HG02981 (cell line): ENCODE data around the gene TBC1D21.

ENCODE experiments used
- ATAC-seq: cut with Tn5 transposase; IDR thresholded peaks from one replicate; pipeline ENCODE4 v1.9.1; 2021; ENCODE audit warnings: mild to moderate bottlenecking, moderate library complexity; ENCODE audit not compliant: unreplicated experiment

The TBC1D21 gene

DNA sequence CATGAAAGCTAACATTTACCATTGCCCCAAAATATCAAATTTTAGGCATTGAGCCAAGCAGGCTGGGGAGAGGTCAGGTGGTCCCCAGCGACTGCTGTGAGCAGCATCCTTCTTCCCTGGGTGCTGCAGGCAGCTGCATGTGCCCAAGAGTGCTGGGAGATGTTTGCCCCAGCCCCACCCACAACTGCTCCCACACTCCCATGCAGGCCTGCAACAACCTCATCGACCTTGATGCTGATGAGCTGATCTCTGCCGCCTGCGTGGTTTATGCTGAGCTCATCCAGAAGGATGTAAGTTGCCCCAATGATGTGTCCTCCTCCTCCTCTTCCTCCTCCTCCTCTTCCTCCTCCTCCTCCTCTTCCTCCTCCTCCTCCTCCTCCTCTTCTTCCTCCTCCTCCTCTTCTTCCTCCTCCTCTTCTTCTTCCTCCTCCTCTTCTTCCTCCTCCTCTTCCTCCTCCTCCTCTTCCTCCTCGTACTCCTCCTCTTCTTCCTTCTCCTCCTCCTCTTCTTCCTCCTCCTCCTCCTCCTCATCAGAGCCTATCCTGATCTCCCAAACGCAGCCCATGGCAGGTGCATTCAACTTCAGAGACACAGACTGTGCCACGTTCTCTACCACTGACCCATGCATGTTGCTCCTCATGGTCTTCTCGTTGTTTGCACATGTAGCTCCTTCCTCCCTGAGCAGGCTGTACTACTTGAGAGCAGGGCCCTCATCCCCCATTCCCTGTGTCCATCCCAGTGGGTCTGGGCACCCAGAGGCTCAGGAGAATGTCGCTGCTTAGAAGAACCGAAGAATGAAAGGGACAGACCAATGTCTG lies 15.1 kb downstream of the TBC1D21 start:
- no peak for ATAC-seq

DNA sequence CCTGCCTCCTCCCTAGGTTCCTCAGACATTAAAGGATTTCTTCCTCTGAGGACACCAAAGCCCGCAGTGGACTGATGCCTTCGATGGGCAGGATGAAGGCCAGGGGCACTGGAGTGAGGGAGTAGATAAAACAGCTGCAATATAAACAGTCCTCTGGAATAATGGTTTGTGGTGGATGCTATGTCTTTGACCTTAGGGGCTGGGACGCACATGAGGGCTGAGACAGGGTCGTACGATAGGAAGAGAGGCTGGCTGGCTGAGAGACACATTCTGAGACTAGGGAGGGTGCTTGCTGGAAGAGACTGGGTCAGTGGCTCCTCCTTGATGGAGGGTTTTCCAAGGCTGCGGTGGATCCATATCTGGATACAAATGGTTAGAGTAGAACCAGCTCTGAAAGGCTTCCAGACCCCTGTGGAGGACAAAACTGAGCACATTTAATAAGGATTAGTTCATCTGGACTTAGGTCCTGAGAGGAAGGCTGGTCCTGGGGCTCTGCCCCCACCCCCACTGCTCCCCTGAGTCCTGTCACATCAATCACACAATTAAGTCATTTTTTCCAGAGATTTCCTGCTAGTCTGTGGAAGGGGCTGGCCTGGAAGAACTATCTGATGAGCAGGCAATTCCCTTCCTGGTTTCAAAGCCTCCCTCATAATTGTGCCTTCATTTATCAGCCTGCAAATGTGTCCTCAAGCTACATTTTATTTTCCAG lies 15.8 kb downstream of the TBC1D21 start:
- no peak for ATAC-seq

DNA sequence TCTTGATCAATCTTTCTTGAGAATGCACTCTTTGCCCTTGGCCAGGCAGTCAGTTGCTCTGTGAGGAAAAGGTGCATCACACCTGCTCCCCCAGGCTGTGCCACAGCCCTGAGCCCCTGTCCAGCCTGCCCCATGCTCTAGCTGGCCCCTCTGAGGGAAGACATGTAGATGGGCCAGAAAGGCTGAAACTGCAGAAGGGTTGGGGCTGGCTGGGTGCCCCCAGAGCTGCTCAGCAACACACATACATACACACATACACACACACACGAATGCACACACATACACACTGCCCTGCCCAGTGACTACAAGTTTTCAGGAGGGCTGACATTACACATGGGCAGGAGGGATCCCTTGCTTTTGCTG lies 16.4 kb downstream of the TBC1D21 start:
- no peak for ATAC-seq

DNA sequence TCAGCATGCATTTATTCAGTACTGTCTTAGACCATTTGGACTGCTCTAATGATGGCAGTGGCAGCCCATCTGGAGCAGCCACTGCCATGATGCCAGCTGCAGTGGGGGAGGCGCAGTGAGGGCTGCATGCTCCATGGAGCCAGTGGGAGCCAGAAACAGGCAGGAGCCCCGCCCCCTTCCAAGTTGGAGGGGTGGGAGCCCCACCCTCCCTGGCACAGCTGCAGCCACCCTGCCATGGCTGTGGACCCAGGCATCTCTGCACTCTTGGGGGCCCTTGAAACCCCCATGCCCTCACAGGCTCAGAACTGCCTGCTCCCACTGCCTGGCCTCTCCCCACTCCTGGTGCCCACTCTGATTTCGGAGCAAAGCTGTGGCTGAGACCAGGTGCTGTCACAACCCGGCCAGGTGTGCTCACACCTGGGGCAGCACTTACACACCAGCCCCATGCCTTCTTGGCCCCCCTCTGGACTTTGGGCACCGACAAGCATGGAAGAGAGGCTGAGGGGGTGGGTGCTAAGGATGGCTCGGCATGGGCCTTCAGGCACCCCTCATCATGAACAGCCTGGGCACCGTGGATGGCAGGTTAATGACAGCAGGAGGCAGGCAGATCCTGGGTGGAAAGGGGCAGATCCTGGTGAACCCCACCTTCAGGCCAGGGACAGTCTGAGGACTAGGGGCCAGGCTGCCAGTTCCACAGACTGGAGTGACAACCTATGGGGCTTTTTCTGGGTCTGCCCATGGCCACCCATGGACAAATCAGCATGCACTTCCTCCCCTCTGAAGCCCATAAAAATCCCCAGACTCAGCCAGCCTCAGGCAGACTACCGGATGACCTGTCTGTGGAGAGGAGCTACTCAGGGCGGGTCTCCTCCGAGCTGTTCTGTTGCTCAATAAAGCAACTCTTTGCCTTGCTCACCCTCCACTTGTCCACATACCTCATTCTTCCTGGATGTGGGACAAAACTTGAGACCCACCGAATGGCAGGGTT lies 18.3 kb downstream of the TBC1D21 start:
- ATAC-seq: no peak

DNA sequence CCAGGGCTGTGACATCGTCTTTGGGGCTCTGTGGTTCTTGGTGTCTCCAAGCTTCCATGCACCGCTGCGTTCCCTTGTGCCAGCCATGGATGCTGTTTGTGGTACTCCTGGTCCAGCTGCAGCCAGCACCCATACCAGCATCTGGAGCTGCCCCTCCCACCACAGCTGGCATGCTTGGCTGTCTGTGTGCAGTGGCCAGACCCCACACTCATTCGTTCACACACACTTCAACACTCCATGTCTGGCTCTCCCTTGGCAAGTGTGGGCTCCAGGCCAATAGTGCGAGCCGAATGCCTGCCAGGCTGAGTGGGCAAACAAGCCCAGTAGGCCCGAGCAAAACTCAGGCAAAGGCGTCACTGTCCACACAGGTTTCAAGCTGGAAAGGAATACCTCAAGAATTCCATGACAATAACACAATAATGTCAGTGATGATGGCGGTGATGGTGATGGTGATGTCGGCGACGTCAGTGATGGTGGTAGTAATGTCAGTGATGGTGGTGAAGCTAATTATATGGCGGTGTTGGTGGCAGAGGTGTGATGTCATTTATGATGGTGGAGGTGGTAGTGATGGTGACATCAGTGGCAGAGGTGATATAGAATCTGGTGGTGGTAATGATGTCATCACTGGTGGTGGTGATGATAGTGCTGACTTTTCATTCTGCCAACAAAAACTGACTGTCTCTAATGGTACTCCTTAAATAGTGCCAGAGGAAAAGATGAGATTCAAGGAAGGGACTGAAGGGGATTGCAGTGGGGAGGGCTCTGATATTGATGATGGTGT lies 19.3 kb downstream of the TBC1D21 start:
- no peak for ATAC-seq

DNA sequence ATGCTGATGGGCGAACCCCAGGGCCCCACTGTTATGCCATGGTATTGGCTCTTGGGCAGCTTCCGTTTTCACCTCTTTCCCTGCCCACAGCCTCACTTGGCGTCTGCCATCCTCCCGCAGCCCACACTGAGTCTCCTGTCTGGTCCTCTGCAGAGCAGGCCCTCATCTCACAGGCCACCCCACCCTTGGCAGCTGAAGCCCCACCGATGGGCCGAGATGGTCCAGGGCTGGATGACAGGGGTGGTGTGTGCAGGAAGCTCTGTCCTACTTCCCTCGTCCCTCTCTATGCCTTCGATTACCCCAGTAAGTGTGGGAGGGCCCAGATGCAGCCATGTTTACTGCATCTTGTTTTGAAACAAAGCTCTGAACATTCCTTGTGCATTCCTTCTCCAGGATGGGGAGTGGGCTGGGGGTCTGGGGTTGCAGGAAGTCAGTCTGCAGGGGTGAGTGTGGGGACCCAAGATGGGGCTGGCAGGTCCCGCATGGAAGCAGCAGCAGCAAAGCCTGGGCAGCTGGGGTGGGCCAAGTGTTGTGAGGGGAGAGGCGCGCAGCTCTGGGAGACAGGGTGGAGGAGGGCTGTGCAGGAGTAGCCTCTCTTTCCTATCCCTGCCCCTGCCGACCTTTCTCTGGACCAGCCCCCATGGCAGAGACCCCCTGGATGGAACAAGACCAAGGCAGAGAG lies 20.9 kb downstream of the TBC1D21 start:
- ATAC-seq: no peak

DNA sequence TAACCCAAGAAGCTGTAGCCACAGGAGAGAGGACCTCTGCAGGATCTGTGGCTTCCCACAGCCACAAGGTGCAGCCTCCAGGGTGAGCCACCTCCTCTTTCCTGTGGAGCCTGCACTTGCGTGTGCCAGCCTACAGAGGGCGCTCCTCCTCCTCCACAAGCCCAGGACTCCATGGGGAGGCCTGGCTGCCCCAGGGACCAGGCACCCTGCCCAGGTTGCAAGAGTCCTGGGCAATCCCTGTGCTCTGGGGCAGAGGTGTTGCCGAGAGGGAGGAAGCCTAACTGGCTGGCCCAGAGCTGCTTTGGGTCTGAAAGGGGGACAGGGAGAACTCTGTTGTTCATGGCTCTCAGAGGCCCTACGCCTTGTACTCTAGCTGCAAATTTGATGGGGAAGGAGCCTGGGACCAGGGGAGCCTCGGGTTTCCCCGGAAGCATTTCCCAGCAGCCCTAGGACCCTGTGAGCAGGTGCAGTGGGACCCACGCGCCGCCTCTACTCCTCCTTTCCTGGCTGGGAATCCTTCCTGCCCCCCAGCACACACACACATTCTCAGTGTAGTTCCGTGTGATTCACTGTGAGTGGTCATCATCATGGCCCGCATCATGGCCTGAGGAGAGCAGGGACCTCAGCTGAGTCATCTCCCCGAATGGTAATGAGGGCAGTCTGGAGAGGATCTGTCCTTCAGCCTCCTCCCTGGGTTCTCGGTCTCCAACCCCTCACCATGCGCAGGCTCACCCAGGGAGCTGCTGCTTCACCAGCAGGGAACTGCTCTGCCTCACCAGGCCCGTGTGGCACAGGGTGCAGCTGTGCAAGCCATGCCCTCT lies 24.3 kb downstream of the TBC1D21 start:
- ATAC-seq: no peak

DNA sequence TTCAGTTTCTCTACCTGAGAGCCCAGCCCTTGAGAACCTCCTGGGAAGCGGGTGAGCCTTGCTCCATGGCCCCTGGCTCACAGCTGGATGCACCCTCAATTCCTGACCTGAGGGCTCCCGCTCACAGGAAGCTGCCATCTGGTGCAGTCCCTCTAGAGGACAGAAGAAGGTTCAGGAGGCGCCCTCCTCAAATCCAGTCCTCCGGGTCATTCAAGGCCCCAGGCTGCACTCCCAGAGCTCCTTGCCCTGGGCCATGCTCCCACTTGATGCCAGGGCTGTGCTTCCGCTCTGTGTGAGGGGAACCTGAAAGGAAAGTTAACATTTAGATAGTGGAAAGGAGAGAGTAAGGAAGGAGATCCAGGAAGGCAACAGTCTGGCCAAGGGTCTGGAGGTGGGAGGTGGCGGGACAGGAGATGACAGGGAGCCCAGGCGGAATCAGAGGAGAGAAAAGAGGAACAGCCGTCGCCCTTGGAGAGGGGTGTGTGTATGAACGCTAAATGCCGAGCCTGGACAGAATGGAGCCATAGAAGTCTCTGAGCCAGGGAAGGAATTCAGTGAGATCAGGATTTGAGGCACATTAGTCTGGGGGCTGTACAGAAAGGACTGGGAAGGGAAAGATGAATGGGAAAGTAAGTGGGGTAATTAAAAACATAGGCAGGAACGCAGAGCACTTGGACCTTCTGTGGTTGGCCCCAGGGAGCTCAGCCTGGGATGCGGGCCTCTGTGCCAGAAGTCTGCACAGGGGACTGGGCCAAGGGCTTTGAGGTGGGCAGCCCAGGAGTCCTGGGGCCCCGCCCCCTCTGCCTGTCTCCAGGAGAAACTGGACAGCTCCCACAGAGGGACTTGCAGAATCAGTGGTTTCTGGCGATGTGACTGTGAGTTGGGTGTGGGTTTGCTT lies 26.1 kb downstream of the TBC1D21 start:
- ATAC-seq: no peak

DNA sequence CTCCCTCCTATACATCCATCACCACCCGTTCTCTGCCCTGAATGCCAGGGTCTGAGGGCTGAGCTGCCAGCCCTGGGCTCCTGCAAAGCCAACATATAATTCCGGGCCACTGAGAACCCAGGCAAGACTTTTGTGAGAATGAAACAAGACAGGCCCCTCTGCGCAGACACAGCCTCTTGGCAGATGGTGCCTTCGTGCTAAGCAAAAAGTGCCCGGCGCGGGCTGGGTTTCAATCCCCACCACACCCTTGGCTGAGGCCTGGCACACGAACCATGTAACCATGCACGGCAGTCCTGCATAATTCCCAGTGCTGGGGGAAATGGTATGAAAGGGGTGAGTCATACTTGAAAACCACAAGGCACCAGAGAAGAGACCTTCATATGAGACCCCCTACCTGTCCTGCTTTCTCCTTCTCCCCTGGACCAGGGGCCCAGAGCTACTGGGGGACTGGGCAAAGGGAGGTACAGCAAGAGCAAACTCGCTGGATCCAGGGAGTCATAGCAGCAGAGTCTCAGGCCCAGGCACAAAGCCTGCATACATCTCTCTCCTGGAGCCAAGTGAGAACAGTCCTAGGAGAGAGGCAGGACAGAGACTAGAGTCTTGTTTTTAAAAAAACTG lies 26.8 kb downstream of the TBC1D21 start:
- ATAC-seq: no peak

DNA sequence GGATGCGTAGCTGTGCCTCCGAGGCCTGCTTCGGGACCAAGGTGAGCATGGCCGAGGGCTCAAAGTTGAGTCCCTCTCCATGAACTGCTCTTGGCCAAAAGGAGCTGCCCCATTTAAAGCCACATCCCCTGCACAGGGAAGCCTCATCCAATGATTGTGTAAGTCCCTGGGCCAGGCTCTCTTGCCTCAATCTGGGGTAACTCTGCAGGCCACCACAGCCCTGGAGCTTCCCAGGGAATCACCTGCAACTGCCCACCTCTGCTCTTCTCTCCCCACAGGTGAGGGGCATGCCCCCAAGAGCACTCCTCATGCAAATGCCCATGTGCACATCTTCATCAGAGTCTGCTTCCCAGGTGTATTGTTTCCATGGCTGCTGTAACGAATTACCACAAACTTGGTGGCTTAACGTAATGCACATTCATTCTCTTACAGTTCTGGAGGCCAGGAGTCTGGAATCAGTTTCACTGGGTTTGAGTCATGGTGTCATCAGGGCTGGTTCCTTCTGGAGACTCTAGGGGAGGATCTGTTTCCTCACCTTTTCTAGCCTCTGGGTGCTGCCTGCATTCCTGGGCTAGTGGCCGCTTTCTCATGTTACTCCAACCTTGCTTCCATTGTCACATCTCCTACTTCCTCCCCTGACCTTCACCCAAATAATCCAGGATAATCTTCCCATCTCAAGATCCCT lies 27.9 kb downstream of the TBC1D21 start:
- ATAC-seq: no peak

DNA sequence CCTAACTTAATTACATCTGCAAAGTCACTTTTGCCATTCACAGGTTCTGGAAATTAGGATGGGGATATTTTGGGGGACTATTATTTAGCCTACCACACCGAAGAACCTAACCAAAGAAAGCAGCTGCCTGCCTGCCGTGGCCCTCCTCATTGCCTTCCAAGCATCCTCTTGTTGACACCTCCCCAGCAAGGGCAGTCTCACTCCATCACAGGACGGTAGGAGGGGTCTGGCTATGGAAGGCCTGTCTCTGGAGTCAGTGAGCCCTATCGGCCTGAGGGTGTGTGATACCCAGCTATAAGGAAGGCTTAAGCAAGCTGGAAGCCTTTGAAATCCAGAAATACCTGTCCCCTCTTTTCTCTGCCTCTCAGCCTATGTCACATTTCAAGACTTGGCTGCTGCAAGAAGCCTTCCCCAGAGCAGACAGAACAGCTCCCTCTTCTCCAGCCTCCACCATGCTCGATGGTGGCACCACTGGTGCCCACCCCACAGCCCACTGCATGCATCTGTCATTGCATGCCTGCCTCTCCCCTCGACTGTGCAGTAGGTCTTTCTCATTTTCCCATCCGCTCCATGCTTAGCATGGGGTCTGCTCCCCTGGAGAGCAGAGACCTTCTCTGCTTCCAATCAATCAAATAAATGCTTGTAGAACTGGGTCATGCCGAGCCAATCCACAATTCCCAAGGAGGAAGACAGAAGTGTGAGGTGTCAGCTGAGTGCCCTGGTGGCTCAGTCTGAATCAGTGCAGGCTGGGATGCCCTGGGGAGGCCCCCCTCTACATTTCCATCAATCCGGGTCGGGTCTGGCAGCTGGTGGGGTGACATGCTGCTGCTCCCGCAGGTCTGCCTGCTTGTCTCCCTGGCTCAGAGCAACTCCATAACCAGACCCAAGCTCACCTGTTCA lies 29.0 kb downstream of the TBC1D21 start:
- no peak for ATAC-seq

DNA sequence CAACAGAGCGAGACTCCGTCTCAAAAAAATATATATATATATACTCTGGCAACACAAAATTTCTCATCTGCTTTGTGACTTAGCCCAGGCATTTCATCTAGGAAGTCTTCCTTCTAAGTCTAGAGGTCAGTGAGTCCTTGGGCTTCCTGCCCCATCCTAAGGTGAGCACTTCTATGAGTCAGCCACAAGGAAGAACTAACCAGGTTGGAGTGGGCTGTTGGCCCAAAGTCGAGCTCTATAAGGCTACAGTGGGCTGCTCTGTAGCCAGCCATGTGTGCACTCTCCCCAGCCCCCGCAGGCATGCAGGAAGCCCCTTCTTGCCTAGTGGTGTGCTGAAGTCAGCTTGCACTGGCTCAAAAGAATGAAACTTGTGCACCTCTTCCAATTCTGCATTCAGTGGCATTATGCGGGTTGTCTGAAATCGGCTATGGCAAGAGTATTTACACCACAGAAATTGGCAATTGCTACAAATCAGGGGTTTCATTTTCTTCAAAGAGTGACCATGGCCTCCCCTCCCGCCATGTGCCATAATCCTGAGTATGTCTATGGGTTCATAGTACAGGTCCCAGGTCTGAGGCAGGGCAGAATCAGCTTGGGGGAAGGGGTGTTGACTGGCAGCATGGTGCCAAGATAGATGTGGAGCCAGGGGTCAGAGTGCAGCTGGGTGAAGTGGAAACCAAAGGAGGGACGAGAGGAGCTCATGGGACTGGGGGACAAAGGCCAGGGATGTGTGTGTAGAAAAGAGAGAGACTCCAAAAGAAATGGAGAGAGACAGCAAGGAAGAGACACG lies 30.9 kb downstream of the TBC1D21 start:
- no peak for ATAC-seq

DNA sequence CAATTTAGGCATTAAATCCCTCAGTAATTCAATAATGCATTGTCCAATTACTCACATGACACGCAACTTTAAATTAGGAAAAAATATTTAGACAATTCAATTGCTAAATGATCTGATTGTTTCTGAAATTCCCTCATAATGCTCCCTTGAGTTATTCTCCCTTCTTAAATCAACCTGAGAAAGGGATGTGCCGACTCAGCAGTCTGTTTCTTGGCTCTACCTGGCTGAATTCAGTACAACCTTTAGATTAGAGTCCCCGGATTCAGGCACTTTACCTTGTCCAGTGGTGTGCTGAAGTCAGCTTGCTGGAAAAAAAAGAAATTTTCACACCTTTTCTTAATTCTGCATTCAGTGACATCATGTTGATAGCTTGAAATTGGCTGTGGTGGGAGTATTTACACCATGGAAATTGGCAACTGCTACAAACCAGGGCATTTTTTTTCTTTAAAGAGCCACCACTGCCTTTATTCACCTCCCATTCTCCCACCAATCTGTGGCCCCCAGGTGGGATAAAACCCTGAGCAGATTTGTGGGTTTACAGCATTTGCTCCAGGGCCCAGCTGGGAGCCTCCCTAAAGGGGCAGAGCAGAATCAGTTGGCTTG lies 32.0 kb downstream of the TBC1D21 start:
- no peak for ATAC-seq

DNA sequence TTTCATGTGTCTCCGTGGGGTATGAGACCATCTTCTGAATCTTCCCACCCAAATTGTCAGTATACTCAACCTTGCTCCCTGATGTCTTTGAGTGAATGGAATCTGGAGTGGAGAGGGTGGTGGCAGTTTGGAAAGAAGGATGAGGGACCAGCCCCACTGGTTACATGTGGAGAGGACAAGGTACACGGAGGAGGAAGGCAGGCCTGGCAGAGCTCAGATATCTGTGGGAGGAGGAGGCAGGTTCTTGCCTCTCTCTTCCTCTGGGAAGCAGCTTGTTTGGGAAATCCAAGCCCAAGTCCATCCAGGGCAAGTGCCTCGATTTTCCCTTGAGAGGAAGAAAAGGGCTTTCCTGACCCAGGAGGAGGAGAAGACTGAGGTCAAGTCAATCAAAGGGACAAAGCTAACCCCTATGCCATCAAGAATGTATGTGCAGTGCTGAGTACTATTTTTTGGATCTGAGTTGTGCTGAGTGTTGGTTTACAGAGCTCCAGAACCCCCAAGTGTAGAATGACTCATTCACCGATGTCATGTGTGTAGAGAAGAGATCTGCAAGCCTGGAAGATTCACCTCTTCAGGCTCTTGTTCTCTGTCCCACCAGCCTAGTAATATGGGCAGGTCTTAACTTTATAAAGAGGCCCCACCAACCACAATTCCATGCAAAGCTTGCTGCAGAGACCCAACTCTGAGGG lies 33.1 kb downstream of the TBC1D21 start:
- no peak for ATAC-seq
